GM12875 (cell line): Measurements from ENCODE around the gene CNTNAP5.

Experiments
- H3K4me3 ChIP-seq: one replicate; pipeline ENCODE4 v1.5.1; 2011; ENCODE audit warnings: low read depth, low read length, control low read depth
- CTCF ChIP-seq: IDR thresholded peaks from 2 replicates; pipeline ENCODE4 v1.5.1; 2011; ENCODE audit warnings: low read depth, mild to moderate bottlenecking, control low read depth, inconsistent platforms, low read length, moderate library complexity, borderline replicate concordance; ENCODE audit not compliant: insufficient read depth

CNTNAP5 gene

GRCh38 chr2:124798551-124798950 lies 773.5 kb downstream of the CNTNAP5 start:
- TF ChIP-seq CTCF: no peak
- no peak overlapping the region for H3K4me3 ChIP-seq

- H3K4me3 ChIP-seq: no peak overlapping the region
- peak; percentile 71; the same call in 1 of the 2 replicates for TF ChIP-seq CTCF
Observed at GRCh38 chr2:124804014-124804940, 779.2 kb downstream of the CNTNAP5 start.

GRCh38 chr2:124805060-124805459 lies 780.0 kb downstream of the CNTNAP5 start:
- H3K4me3 ChIP-seq: no peak overlapping the region
- no peak for TF ChIP-seq CTCF

- no peak for TF ChIP-seq CTCF
Observed at GRCh38 chr2:124810132-124810531, 785.0 kb downstream of the CNTNAP5 start.

DNA sequence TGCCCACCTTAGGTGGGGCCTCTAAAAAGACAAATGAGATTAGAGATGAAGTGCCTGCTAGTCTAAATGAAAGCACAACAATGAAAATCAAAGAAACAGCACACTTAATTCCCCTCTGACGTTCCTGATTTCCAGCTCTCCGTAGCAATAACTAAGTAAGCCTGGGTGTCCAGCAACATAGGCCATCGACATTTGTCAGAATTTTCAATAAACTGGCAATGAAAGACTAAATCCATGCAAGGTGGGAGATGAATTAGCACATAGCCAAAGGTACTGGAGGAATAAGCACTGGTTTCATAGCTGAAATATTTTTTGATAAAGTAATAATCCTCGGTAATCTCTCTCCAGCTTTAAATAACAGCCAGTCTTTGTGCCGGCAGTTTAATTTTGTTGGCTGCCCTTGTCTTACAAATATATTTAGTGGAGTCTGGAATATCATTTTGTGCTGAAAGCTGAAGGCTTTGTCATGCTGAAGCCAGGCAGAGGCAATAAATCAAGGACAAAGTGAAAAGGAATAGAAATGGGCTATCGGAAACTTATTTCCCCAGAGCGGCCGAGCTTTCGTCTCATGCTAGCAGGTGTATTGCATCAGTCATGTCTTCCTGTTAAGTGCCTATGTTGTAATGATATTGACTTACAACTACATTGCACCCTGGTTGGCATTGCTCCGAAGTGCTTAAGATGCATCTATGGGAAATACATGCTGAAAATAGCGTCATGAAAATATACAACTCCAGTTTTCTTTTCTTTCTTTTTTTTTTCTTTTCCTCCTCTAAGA lies 790.1 kb downstream of the CNTNAP5 start:
- TF ChIP-seq CTCF: no peak
- H3K4me3 ChIP-seq: no peak overlapping the region

More at GRCh38 chr2:124810132-124810531, 785.0 kb downstream of the CNTNAP5 start:
- no peak overlapping the region for H3K4me3 ChIP-seq

DNA sequence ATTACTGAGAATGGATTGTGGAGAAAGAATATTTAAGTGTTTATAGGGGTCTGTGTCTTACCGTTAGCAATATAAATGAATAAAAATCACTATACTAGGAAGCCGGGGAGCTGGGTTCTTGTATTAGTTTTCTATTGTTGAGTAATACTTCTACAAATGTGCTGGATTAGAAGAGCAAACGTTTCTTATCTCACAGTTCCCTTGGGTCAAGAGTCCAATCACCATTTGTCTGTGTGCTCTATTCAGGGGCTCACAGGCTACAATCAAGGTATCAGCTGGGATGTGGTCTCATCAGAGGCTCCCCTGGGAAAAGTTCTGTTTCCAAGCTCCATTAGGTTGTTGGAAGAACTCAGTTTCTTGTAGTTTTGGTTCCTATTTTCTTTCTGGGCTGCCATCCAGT lies 790.9 kb downstream of the CNTNAP5 start:
- TF ChIP-seq CTCF: no peak
- no peak overlapping the region for H3K4me3 ChIP-seq
